ENCODE results near the gene ZNF655.

The ZNF655 gene

DNA sequence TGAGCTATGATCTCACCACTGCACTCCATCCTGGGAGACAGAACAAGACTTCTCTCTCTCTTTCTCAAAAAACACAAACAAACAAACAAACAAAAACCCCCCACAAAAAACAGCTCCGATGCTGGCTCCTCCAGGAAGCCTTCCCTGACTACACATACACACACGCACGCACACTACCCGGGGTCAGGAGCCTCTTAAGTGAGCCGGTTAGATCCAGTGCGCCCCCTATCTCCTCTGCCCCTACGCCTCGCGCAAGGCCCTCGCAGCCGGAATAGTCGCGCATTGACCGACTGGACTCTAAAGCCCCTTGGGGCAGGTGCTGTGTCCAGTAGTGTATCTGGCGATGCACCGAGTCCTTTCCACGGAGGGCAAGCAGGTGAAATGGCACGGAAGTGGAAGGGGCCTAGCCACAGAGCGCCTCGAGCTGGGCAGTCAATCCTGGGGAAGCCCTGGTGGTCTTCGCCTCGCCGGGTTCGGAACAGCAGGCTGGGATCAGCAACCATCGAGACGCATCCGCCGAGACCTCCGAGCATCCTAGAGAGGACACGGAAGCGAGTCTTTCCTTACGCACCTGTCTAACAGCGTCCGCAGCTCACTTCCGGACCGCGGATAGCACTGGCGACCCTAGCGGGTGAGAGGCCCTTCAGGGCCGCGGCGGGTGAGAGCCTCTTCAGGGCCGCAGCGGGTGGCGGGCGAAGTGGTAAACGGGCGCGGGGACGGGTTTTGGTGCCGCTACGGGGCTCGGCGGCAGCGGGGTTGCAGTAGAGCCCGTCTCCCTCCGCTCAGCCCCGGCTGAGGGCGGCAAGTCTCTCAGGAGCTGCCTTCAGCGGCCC is 58.1 kb downstream of the ZNF655 start, which contains the start of gene ZSCAN25:
TSS of gene ZSCAN25 (plus strand) at position 588 of the 833 bp plus-strand sequence. CDS start 2,661 bp downstream, outside the sequence.
- H3K27ac ChIP-seq (ENCODE audit: low read depth, low read length), result peak within 1 kb of the TSS; percentile 81
- H3K4me3 ChIP-seq (ENCODE audit: low read depth in 1 of 2, low read length in 2 of 2), result peak within 1 kb of the TSS; percentile 93 to 97
- peaks cover 36% of the 10 kb centered on the region for H3K36me3 ChIP-seq (ENCODE audit: insufficient read depth, low read length)
- peaks cover 12% of the 10 kb centered on the region for H3K4me1 ChIP-seq (ENCODE audit: insufficient read depth, low read length)
- no peaks in the 10 kb centered on the region for H3K27me3 ChIP-seq (ENCODE audit: control insufficient read depth in 1 of 2, insufficient read depth in 2 of 2, low read length in 2 of 2)
- H3K9ac ChIP-seq (ENCODE audit: low read length), result peak within 1 kb of the TSS; percentile 83
- H3K9me3 ChIP-seq (ENCODE audit: low read length), result no peaks in the 10 kb centered on the region

DNA sequence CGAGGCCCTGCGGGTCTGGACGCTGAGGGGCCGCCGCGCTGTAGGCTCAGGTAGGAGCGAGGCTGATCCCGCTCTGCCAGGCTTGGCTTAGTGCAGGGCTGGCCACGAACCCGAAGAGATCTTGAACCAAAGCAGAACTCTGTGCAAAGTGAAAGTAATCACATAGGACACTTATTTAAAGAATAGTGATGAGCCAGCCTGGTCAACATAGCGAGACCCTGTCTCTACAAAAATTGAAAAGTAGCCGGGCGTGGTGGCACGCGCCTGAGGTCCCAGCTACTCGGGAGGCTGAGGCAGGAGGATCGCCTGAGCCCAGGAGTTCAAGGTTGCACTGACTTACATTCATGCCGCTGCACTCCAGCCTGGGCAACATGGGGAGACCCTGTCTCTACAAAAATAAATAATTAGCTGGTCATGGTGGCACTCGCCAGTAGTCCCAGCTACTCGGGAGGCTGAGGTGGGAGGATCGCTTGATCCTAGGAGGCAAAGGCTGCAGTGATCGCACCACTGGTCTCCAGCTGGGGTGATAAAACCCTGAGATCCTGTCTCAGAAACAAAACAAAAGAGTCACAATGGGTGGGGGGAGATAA is 58.8 kb downstream of the ZNF655 start:
- Histone ChIP-seq H3K9ac (ENCODE audit: low read length) (peak overlapping the region; percentile 83), H3K27ac (ENCODE audit: low read depth, low read length) (peak overlapping the region; percentile 81), H3K4me3 (ENCODE audit: low read depth in 1 of 2, low read length in 2 of 2) (peak overlapping the region; percentile 93 to 97), H3K36me3 (ENCODE audit: insufficient read depth, low read length) (peaks cover 43% of the 10 kb centered on the region), H3K4me1 (ENCODE audit: insufficient read depth, low read length) (peaks cover 12% of the 10 kb centered on the region), H3K9me3 (ENCODE audit: low read length) (no peaks in the 10 kb centered on the region), H3K27me3 (ENCODE audit: control insufficient read depth in 1 of 2, insufficient read depth in 2 of 2, low read length in 2 of 2) (no peaks in the 10 kb centered on the region)

DNA sequence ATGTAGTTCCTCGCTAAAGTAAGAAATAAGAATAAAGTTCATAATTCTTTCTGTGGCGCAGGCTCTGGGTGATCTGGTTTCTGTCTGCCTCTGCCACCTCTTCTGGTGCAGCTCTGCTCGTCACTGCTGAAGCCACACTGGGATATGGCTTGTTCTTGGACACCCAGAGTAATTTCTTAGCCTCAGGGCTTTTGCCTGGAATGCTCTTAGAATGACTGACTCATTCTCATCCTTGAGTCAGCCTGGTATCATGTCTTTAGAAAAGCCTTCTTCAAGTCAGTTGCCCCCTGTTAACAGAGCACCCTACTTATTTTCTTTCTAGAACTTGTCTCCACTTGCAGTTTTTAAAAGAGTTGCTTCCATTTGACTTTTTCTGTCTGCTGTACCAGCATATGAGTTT is 60.3 kb downstream of the ZNF655 start:
- H3K4me1 ChIP-seq (ENCODE audit: insufficient read depth, low read length), result peaks cover 12% of the 10 kb centered on the region
- H3K9ac ChIP-seq (ENCODE audit: low read length), result no peak overlapping the region
- no peak overlapping the region for H3K4me3 ChIP-seq (ENCODE audit: low read depth in 1 of 2, low read length in 2 of 2)
- peaks cover 57% of the 10 kb centered on the region for H3K36me3 ChIP-seq (ENCODE audit: insufficient read depth, low read length)
- no peaks in the 10 kb centered on the region for H3K27me3 ChIP-seq (ENCODE audit: control insufficient read depth in 1 of 2, insufficient read depth in 2 of 2, low read length in 2 of 2)
- no peak overlapping the region for H3K27ac ChIP-seq (ENCODE audit: low read depth, low read length)
- H3K9me3 ChIP-seq (ENCODE audit: low read length), result no peaks in the 10 kb centered on the region

DNA sequence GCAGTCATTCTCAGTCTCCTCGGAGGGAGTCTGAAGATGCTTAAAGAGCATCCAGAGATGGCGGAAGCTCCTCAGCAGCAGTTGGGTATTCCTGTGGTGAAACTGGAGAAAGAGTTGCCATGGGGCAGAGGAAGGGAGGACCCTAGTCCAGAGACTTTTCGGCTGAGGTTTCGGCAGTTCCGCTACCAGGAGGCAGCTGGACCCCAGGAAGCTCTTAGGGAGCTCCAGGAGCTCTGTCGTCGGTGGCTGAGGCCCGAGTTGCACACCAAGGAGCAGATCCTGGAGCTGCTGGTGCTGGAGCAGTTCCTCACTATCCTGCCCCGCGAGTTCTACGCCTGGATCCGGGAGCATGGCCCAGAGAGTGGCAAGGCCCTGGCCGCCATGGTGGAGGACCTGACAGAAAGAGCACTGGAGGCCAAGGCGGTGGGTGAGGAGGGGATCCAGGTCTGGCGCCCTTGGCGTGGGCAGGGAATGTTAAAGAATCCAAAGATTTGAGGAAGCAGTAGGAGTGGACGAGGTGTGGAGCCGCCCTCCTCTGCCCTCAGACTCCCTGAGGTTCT is 61.2 kb downstream of the ZNF655 start:
- Histone ChIP-seq H3K4me1 (ENCODE audit: insufficient read depth, low read length) (peaks cover 12% of the 10 kb centered on the region), H3K9ac (ENCODE audit: low read length) (no peak overlapping the region), H3K4me3 (ENCODE audit: low read depth in 1 of 2, low read length in 2 of 2) (no peak overlapping the region), H3K27me3 (ENCODE audit: control insufficient read depth in 1 of 2, insufficient read depth in 2 of 2, low read length in 2 of 2) (no peaks in the 10 kb centered on the region), H3K9me3 (ENCODE audit: low read length) (no peaks in the 10 kb centered on the region), H3K27ac (ENCODE audit: low read depth, low read length) (no peak overlapping the region), H3K36me3 (ENCODE audit: insufficient read depth, low read length) (peaks cover 67% of the 10 kb centered on the region)

DNA sequence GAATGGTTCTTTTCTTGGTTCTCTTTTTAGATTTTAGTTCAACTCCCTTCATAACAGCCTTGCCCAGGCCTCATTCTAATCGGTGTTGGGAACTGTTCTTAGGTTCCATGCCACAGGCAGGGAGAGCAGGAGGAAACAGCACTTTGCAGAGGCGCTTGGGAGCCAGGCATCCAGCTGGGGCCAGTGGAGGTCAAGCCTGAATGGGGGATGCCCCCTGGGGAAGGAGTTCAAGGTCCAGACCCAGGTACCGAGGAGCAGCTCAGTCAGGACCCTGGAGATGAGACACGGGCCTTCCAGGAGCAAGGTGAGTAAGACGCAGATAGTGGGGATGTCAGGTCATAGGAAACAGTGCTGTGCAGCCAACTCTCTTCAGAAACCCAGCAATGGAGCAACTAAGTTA is 62.8 kb downstream of the ZNF655 start:
- peaks cover 12% of the 10 kb centered on the region for H3K4me1 ChIP-seq (ENCODE audit: insufficient read depth, low read length)
- H3K9me3 ChIP-seq (ENCODE audit: low read length), result no peaks in the 10 kb centered on the region
- H3K27ac ChIP-seq (ENCODE audit: low read depth, low read length), result no peak overlapping the region
- H3K36me3 ChIP-seq (ENCODE audit: insufficient read depth, low read length), result peaks cover 83% of the 10 kb centered on the region
- H3K9ac ChIP-seq (ENCODE audit: low read length), result no peak overlapping the region
- H3K27me3 ChIP-seq (ENCODE audit: control insufficient read depth in 1 of 2, insufficient read depth in 2 of 2, low read length in 2 of 2), result no peaks in the 10 kb centered on the region
- no peak overlapping the region for H3K4me3 ChIP-seq (ENCODE audit: low read depth in 1 of 2, low read length in 2 of 2)

DNA sequence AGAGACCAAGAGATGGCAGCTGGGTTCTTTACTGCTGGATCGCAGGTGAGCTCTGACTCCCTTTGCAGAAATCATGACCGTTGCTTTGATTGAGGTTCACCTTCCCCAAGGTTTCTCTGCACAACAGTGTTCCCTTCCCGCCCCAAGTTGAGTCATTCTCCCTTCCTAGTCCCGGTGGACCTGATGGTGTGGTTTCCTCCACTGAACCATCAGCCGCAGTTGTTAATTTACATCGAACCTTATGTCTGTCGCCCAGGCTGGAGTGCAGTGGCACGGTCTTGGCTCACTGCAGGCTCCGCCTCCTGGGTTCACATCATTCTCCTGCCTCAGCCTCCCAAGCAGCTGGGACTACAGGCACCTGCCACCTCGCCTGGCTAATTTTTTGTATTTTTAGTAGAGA is 64.2 kb downstream of the ZNF655 start:
- Histone ChIP-seq H3K27ac (ENCODE audit: low read depth, low read length) (no peak overlapping the region), H3K36me3 (ENCODE audit: insufficient read depth, low read length) (peaks cover 83% of the 10 kb centered on the region), H3K27me3 (ENCODE audit: control insufficient read depth in 1 of 2, insufficient read depth in 2 of 2, low read length in 2 of 2) (no peaks in the 10 kb centered on the region), H3K9me3 (ENCODE audit: low read length) (no peaks in the 10 kb centered on the region), H3K9ac (ENCODE audit: low read length) (no peak overlapping the region), H3K4me3 (ENCODE audit: low read depth in 1 of 2, low read length in 2 of 2) (no peak overlapping the region), H3K4me1 (ENCODE audit: insufficient read depth, low read length) (peaks cover 10% of the 10 kb centered on the region)

DNA sequence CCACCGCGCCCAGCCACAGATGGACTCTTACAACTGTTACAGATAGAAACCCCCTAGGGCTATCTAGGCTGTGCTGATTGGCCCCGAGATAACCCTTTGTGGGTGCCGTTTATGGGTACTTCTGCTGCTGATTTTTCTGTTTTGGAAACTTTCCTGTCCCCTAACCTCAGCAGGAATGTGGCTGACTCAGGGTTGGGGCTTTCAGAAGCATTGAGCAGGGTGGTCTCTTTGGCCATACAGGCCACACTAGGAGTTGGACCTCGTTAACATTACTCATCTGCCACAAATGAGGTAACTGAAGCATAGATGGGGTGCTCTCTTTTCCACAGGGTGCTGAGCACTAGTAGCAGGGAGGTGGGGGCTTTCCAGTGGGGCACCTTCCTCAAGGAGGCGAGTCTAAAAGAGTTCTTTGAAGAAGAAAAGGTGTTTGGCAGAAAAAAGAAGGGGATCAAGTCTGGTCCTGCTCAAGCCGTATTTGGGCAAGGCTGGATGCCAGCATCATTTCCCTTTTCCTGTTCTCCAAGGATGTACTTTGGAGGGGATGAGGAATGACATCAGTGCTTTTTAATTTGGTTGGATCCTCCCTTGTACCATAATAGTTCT is 64.8 kb downstream of the ZNF655 start:
- peaks cover 4% of the 10 kb centered on the region for H3K4me1 ChIP-seq (ENCODE audit: insufficient read depth, low read length)
- no peak overlapping the region for H3K9ac ChIP-seq (ENCODE audit: low read length)
- no peak overlapping the region for H3K4me3 ChIP-seq (ENCODE audit: low read depth in 1 of 2, low read length in 2 of 2)
- no peaks in the 10 kb centered on the region for H3K9me3 ChIP-seq (ENCODE audit: low read length)
- no peak overlapping the region for H3K27ac ChIP-seq (ENCODE audit: low read depth, low read length)
- no peaks in the 10 kb centered on the region for H3K27me3 ChIP-seq (ENCODE audit: control insufficient read depth in 1 of 2, insufficient read depth in 2 of 2, low read length in 2 of 2)
- H3K36me3 ChIP-seq (ENCODE audit: insufficient read depth, low read length), result peaks cover 86% of the 10 kb centered on the region

DNA sequence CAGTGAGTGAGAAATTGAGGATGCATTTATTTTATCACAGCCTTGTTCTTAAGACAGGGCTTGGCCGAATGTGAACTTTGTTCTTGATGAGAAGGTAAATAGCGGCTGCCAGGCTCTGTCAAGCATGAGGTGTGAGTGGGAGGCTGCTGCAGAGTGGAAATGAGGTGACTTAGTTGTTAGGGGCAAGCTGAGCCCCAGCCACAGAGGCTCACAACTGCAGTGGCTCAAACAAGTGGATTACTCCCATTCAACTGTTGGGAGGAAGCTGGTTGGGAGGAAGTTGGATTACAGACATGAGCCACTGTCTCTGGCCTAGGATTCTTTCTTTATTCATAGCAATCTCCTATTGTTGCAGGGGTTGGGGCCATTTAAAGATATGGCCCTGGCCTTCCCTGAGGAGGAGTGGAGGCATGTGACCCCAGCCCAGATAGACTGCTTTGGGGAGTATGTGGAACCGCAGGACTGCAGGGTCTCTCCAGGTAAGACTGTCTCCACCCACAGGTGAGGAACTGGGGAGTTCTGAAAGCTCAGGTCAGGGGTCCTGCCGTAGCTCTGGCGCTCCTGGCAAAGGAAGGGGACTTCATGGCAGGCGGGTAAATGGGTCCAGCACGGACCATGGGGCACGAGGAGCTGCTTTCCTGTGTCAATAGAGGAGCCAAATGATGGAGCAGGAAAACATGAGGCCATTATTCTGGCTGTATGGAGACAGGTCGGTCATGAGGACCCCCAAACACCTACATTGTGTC is 65.4 kb downstream of the ZNF655 start:
- no peak overlapping the region for H3K27ac ChIP-seq (ENCODE audit: low read depth, low read length)
- H3K36me3 ChIP-seq (ENCODE audit: insufficient read depth, low read length), result peaks cover 85% of the 10 kb centered on the region
- H3K4me3 ChIP-seq (ENCODE audit: low read depth in 1 of 2, low read length in 2 of 2), result no peak overlapping the region
- H3K4me1 ChIP-seq (ENCODE audit: insufficient read depth, low read length), result no peaks in the 10 kb centered on the region
- no peak overlapping the region for H3K9ac ChIP-seq (ENCODE audit: low read length)
- no peaks in the 10 kb centered on the region for H3K9me3 ChIP-seq (ENCODE audit: low read length)
- H3K27me3 ChIP-seq (ENCODE audit: control insufficient read depth in 1 of 2, insufficient read depth in 2 of 2, low read length in 2 of 2), result no peaks in the 10 kb centered on the region

DNA sequence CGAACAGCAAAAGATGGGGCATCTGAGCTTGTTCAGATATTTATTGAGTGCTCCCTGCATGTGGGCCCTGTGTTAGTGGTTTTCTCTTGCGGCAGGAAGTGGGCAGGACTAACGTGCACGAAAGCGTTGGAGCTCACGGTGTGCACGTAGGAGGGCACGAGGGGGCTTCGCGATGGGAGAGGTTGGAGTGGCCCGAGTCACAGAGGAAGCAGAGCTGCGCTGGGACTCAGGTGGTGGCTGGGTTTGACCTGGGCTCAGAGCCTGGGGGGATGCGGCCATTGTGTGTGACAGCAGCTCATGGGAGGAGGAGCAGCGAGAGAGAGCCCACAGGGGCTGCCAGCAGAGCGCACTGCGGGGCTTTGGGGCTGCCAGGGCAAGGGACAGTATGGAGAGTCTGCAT is 66.0 kb downstream of the ZNF655 start:
- no peaks in the 10 kb centered on the region for H3K27me3 ChIP-seq (ENCODE audit: control insufficient read depth in 1 of 2, insufficient read depth in 2 of 2, low read length in 2 of 2)
- no peak overlapping the region for H3K4me3 ChIP-seq (ENCODE audit: low read depth in 1 of 2, low read length in 2 of 2)
- H3K36me3 ChIP-seq (ENCODE audit: insufficient read depth, low read length), result peaks cover 79% of the 10 kb centered on the region
- H3K4me1 ChIP-seq (ENCODE audit: insufficient read depth, low read length), result no peaks in the 10 kb centered on the region
- H3K27ac ChIP-seq (ENCODE audit: low read depth, low read length), result no peak overlapping the region
- no peak overlapping the region for H3K9ac ChIP-seq (ENCODE audit: low read length)
- no peaks in the 10 kb centered on the region for H3K9me3 ChIP-seq (ENCODE audit: low read length)

DNA sequence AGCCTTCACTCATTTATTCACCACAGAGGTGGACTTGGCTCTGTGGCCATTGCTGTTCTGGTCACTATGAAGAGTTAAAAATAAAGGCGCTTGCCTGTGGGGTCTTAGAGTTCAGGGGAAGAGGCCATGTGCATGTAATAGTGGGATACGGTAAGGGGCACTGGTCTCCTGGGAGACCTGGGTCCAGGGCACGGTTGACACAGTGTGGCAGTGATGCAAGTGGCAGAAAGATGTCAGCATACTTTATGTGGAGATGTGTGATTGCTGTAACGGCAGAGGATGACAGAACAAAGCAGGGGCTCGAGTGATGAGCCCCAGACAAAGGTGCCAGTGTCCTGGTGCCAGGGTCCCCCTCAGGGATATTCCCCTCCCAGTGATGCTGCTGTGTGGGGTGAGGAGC is 66.9 kb downstream of the ZNF655 start:
- Histone ChIP-seq H3K36me3 (ENCODE audit: insufficient read depth, low read length) (peaks cover 79% of the 10 kb centered on the region), H3K4me3 (ENCODE audit: low read depth in 1 of 2, low read length in 2 of 2) (no peak overlapping the region), H3K27ac (ENCODE audit: low read depth, low read length) (no peak overlapping the region), H3K9ac (ENCODE audit: low read length) (no peak overlapping the region), H3K27me3 (ENCODE audit: control insufficient read depth in 1 of 2, insufficient read depth in 2 of 2, low read length in 2 of 2) (no peaks in the 10 kb centered on the region), H3K4me1 (ENCODE audit: insufficient read depth, low read length) (no peaks in the 10 kb centered on the region), H3K9me3 (ENCODE audit: low read length) (no peaks in the 10 kb centered on the region)

DNA sequence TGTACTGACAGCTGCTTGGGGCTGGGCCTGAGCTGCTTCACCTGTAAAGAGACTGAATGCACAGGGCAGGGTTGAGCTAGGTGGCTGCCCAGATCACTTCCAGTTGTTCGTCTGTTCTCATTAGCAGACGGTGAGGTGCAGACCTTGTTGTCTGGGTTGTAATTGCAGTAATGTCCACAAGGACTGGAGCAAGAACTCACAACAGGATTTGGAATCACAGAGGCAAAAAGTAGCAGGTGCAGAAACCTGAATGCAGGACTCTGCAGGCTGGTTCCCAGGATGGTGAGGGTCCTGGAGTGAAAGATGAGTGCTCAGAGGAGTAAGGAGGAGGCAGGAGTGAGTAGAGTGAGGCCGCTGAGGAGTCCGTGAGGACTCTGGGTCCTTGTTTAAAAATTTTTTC is 67.5 kb downstream of the ZNF655 start:
- H3K4me1 ChIP-seq (ENCODE audit: insufficient read depth, low read length), result no peaks in the 10 kb centered on the region
- H3K9ac ChIP-seq (ENCODE audit: low read length), result no peak overlapping the region
- no peak overlapping the region for H3K27ac ChIP-seq (ENCODE audit: low read depth, low read length)
- no peaks in the 10 kb centered on the region for H3K27me3 ChIP-seq (ENCODE audit: control insufficient read depth in 1 of 2, insufficient read depth in 2 of 2, low read length in 2 of 2)
- no peaks in the 10 kb centered on the region for H3K9me3 ChIP-seq (ENCODE audit: low read length)
- no peak overlapping the region for H3K4me3 ChIP-seq (ENCODE audit: low read depth in 1 of 2, low read length in 2 of 2)
- peaks cover 79% of the 10 kb centered on the region for H3K36me3 ChIP-seq (ENCODE audit: insufficient read depth, low read length)

All from muscle layer of colon (tissue), 2 donors.